Ramos (cell line): ENCODE results near the gene TPBG.
"Not testable (repeated sequence)": the region's sequence is repeated elsewhere in the genome, so short reads cannot be mapped to it uniquely, and the experiment has no call there.

Experiments used
- in situ Hi-C: fragments of 300-500 bp; cut with MboI; formaldehyde crosslinking; loops from one replicate; pipeline ENCODE4 v1.14.3; 2022; ENCODE audit warnings: low sequenced_read_pairs; ENCODE audit not compliant: unreplicated experiment

Gene TPBG

GRCh38 chr6:82372656-82373055, 9.0 kb downstream of the TPBG start:
- in situ Hi-C loops = no loop called here

GRCh38 chr6:82374516-82374915, 10.9 kb downstream of the TPBG start:
- in situ Hi-C loops = no loop called here

- in situ Hi-C loops = no loop called here
These were observed 13.0 kb downstream of the TPBG start for GRCh38 chr6:82376636-82377035.

GRCh38 chr6:82380566-82381185, 17.1 kb downstream of the TPBG start:
- in situ Hi-C loops = no loop called here

GRCh38 chr6:82381278-82381677, 17.7 kb downstream of the TPBG start:
- in situ Hi-C loops = no loop called here

GRCh38 chr6:82385102-82385501, 21.5 kb downstream of the TPBG start:
- in situ Hi-C loops = no loop called here

GRCh38 chr6:82385546-82385945, 21.9 kb downstream of the TPBG start:
- in situ Hi-C loops = no loop called here

- in situ Hi-C loops = no loop called here
These were observed 22.3 kb downstream of the TPBG start for GRCh38 chr6:82385961-82386360.

GRCh38 chr6:82394770-82395169, 31.2 kb downstream of the TPBG start:
- in situ Hi-C loops = not testable (repeated sequence)

GRCh38 chr6:82396964-82397751, 33.5 kb downstream of the TPBG start:
- in situ Hi-C loops = no loop called here

GRCh38 chr6:82397962-82398692, 34.5 kb downstream of the TPBG start:
- in situ Hi-C loops = no loop called here

GRCh38 chr6:82408952-82409431, 45.4 kb downstream of the TPBG start:
- in situ Hi-C loops = no loop called here

- in situ Hi-C loops = no loop called here
These were observed 46.6 kb downstream of the TPBG start for GRCh38 chr6:82410151-82410648.

GRCh38 chr6:82413868-82414267, 50.3 kb downstream of the TPBG start:
- in situ Hi-C loops = no loop called here

GRCh38 chr6:82415820-82416219, 52.2 kb downstream of the TPBG start:
- in situ Hi-C loops = no loop called here

GRCh38 chr6:82416346-82416745, 52.7 kb downstream of the TPBG start:
- in situ Hi-C loops = no loop called here
